GM23338 (cell line): ENCODE results near the gene IGF1R.

ENCODE experiments used
- TF ChIP-seq, protein P1 (sequence below): IDR thresholded peaks from one replicate; pipeline ENCODE4 v1.6.1; 2018; ENCODE audit warnings: antibody characterized with exemption; ENCODE audit not compliant: unreplicated experiment
- TF ChIP-seq, protein P2 (sequence below), 2 experiments: fragments of 200-600 bp in 1 of 2; sonication (generic) in 1 of 2; conservative IDR thresholded peaks; 2 replicates each; pipeline versions ENCODE4 v1.5.1 to v1.6.1; 2016 to 2017; ENCODE audit warnings: antibody characterized with exemption in 2 of 2, low read depth in 2 of 2, mild to moderate bottlenecking in 2 of 2, moderate library complexity in 1 of 2

DNA sequence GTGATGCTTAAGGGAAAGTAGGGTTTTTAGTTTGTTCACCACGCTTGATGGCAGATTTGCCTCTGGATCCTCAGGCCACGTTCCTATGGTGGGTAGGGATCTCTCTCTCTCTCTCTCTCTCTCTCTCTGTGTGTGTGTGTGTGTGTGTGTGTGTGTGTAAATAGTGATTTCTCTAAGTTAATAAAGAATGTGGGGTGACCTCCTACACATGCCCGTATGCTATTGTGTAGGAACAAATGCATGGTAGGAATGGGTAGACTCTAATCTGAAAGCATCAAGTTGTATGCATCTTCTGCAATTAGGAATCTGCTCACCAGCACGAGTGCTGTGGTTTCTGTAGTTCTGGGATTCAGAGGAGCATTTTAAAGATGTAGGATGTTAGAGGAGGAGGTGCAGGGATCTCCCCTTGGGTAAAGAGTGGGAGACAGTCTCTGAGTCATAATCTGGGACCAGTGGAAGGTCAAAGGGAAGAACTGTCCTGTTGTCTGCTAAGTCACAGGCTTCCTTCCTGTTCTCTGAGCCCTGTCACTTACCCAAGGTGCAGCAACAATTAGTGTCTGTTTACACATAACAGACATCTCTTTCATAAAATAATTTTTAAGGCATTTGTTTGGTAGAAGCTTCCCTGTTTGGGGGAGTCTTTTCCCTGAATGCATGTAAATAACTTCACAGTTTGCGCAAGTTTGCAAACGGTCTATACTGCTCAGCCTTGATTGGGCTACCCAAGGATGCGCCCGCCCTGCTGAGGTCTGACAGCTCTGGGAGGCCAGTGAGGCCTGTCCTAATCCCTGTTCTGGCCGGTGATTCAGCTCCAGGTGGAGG, 139.8 kb downstream of the IGF1R start:
- TF ChIP-seq, protein P1, sequence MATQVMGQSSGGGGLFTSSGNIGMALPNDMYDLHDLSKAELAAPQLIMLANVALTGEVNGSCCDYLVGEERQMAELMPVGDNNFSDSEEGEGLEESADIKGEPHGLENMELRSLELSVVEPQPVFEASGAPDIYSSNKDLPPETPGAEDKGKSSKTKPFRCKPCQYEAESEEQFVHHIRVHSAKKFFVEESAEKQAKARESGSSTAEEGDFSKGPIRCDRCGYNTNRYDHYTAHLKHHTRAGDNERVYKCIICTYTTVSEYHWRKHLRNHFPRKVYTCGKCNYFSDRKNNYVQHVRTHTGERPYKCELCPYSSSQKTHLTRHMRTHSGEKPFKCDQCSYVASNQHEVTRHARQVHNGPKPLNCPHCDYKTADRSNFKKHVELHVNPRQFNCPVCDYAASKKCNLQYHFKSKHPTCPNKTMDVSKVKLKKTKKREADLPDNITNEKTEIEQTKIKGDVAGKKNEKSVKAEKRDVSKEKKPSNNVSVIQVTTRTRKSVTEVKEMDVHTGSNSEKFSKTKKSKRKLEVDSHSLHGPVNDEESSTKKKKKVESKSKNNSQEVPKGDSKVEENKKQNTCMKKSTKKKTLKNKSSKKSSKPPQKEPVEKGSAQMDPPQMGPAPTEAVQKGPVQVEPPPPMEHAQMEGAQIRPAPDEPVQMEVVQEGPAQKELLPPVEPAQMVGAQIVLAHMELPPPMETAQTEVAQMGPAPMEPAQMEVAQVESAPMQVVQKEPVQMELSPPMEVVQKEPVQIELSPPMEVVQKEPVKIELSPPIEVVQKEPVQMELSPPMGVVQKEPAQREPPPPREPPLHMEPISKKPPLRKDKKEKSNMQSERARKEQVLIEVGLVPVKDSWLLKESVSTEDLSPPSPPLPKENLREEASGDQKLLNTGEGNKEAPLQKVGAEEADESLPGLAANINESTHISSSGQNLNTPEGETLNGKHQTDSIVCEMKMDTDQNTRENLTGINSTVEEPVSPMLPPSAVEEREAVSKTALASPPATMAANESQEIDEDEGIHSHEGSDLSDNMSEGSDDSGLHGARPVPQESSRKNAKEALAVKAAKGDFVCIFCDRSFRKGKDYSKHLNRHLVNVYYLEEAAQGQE, result no peak
- TF ChIP-seq, protein P2, sequence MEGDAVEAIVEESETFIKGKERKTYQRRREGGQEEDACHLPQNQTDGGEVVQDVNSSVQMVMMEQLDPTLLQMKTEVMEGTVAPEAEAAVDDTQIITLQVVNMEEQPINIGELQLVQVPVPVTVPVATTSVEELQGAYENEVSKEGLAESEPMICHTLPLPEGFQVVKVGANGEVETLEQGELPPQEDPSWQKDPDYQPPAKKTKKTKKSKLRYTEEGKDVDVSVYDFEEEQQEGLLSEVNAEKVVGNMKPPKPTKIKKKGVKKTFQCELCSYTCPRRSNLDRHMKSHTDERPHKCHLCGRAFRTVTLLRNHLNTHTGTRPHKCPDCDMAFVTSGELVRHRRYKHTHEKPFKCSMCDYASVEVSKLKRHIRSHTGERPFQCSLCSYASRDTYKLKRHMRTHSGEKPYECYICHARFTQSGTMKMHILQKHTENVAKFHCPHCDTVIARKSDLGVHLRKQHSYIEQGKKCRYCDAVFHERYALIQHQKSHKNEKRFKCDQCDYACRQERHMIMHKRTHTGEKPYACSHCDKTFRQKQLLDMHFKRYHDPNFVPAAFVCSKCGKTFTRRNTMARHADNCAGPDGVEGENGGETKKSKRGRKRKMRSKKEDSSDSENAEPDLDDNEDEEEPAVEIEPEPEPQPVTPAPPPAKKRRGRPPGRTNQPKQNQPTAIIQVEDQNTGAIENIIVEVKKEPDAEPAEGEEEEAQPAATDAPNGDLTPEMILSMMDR (conservative IDR thresholded peaks at IDR 0.05; ENCODE audit: low read depth in 2 of 2), result no peak
